ENCODE measurements around the gene USB1. TPM values are rescaled to one million over a fixed set of nuclear protein-coding genes. Genes with fewer than 3 reads are reported as not detected.

USB1 gene
- total RNA-seq, 4 donors from 2014 or later = 20.7 to 43.5 (median 26.8) TPM

- no peak for TF ChIP-seq CTCF (IDR thresholded peaks at IDR 0.05; ENCODE audit: low read depth)
Observed at GRCh38 chr16:57957673-57958392, 43.4 kb upstream of the USB1 start.

- TF ChIP-seq CTCF (IDR thresholded peaks at IDR 0.05; ENCODE audit: low read depth) = no peak
Observed at GRCh38 chr16:57958544-57958943, 42.7 kb upstream of the USB1 start.

- TF ChIP-seq CTCF (IDR thresholded peaks at IDR 0.05; ENCODE audit: low read depth) = no peak
Observed at GRCh38 chr16:57959121-57959520, 42.1 kb upstream of the USB1 start.

GRCh38 chr16:57959804-57960203 lies 41.4 kb upstream of the USB1 start:
- TF ChIP-seq CTCF (IDR thresholded peaks at IDR 0.05; ENCODE audit: low read depth) = no peak

- TF ChIP-seq CTCF (IDR thresholded peaks at IDR 0.05; ENCODE audit: low read depth) = no peak
Observed at GRCh38 chr16:57960310-57960709, 40.9 kb upstream of the USB1 start.

GRCh38 chr16:57960826-57961472 lies 40.3 kb upstream of the USB1 start:
- TF ChIP-seq CTCF (IDR thresholded peaks at IDR 0.05; ENCODE audit: low read depth) = no peak

GRCh38 chr16:57961538-57961937 lies 39.7 kb upstream of the USB1 start:
- no peak for TF ChIP-seq CTCF (IDR thresholded peaks at IDR 0.05; ENCODE audit: low read depth)

All from subcutaneous adipose tissue (tissue), 4 donors.